SU-DHL-6 (cell line): ENCODE measurements around the gene TRIM32.

Experiments used
- H2AFZ ChIP-seq: fragments of 200-600 bp; sonication (generic); 2 replicates; pipeline ENCODE4 v1.6.1; 2014; ENCODE audit warnings: low read depth, mild to moderate bottlenecking, moderate library complexity, mixed read lengths, antibody characterized with exemption, low read length; ENCODE audit not compliant: severe bottlenecking
- H3F3A ChIP-seq: fragments of 200-600 bp; shearing (Covaris generic); 2 replicates; pipeline ENCODE4 v1.6.0; 2016; ENCODE audit warnings: antibody characterized with exemption, mild to moderate bottlenecking; ENCODE audit not compliant: insufficient read depth
- H3K27ac ChIP-seq: fragments of 200-600 bp; sonication (generic); 2 replicates; pipeline ENCODE4 v1.5.1; 2016; ENCODE audit warnings: low read depth, mild to moderate bottlenecking, low read length, moderate library complexity, mixed read lengths
- H3K27me3 ChIP-seq: fragments of 200-600 bp; sonication (generic), shearing (Covaris generic); 2 replicates; pipeline ENCODE4 v1.6.0; 2014; ENCODE audit warnings: mild to moderate bottlenecking, low read length
- H3K36me3 ChIP-seq: fragments of 200-600 bp; sonication (generic); 2 replicates; pipeline ENCODE4 v1.6.1; 2014; ENCODE audit warnings: mild to moderate bottlenecking, low read length, mixed read lengths
- H3K4me2 ChIP-seq: fragments of 300-600, 200-600 bp; shearing (Covaris generic), sonication (generic); 2 replicates; pipeline ENCODE4 v1.6.0; 2014; ENCODE audit warnings: low read length, low read depth, mild to moderate bottlenecking; ENCODE audit not compliant: poor library complexity, severe bottlenecking
- H3K4me3 ChIP-seq: fragments of 200-600 bp; sonication (generic); 2 replicates; pipeline ENCODE4 v1.5.1; 2014; ENCODE audit warnings: antibody characterized with exemption, low read length, mild to moderate bottlenecking, mixed read lengths; ENCODE audit not compliant: insufficient read depth, poor library complexity, severe bottlenecking
- H3K79me2 ChIP-seq: fragments of 200-600 bp; sonication (generic); 2 replicates; pipeline ENCODE4 v1.6.1; 2014; ENCODE audit warnings: mild to moderate bottlenecking, low read length, moderate library complexity; ENCODE audit not compliant: insufficient read depth
- H3K9ac ChIP-seq: fragments of 200-600 bp; sonication (generic); 2 replicates; pipeline ENCODE4 v1.7.0; 2014; ENCODE audit warnings: mild to moderate bottlenecking, low read length
- H3K9me2 ChIP-seq: fragments of 200-600 bp; sonication (generic); replicated peaks from 2 replicates; pipeline ENCODE4 v1.6.1; 2014; ENCODE audit warnings: low read length; ENCODE audit not compliant: insufficient read depth
- H3K9me3 ChIP-seq: fragments of 200-600 bp; sonication (generic); 2 replicates; pipeline ENCODE4 v1.6.1; 2014; ENCODE audit warnings: low read length, mixed read lengths; ENCODE audit not compliant: insufficient read depth
- H4K20me1 ChIP-seq: fragments of 200-600 bp; sonication (generic); 2 replicates; pipeline ENCODE4 v1.6.1; 2014; ENCODE audit warnings: low read depth, mild to moderate bottlenecking, antibody characterized with exemption, low read length, moderate library complexity, mixed read lengths
- CTCF ChIP-seq: fragments of 200-600 bp; sonication (generic); IDR thresholded peaks from one replicate; pipeline ENCODE4 v1.5.1; 2017; ENCODE audit warnings: antibody characterized with exemption, mild to moderate bottlenecking, low read length, moderate library complexity; ENCODE audit not compliant: insufficient read depth, poor library complexity, severe bottlenecking
- EZH2phosphoT487 ChIP-seq: fragments of 200-600 bp; sonication (generic), shearing (Covaris generic); conservative IDR thresholded peaks from 2 replicates; pipeline ENCODE4 v1.6.1; 2018; ENCODE audit warnings: mild to moderate bottlenecking, antibody characterized with exemption, low read length, moderate library complexity, mixed read lengths

The TRIM32 gene

GRCh38 chr9:116726602-116727001 lies 39.5 kb downstream of the TRIM32 start:
- Histone ChIP-seq H3K36me3 (no peaks in the 10 kb centered on the region), H3K79me2 (no peaks in the 10 kb centered on the region), H3K9ac (no peak overlapping the region), H2AFZ (no peak overlapping the region), H3K9me3 (no peaks in the 10 kb centered on the region), H3K9me2 (no peaks in the 10 kb centered on the region), H3K4me3 (no peak overlapping the region), H3K27ac (no peak overlapping the region), H3K27me3 (no peaks in the 10 kb centered on the region), H4K20me1 (no peaks in the 10 kb centered on the region), H3K4me2 (no peak overlapping the region), H3F3A (no peaks in the 10 kb centered on the region)
- TF ChIP-seq EZH2phosphoT487 (no peak), CTCF (no peak)

GRCh38 chr9:116733010-116733641 lies 46.0 kb downstream of the TRIM32 start:
- no peak for TF ChIP-seq CTCF
- TF ChIP-seq EZH2phosphoT487 = no peak
- no peaks in the 10 kb centered on the region for H3K9me3 ChIP-seq
- no peaks in the 10 kb centered on the region for H4K20me1 ChIP-seq
- no peaks in the 10 kb centered on the region for H3F3A ChIP-seq
- H2AFZ ChIP-seq = no peak overlapping the region
- no peak overlapping the region for H3K4me3 ChIP-seq
- H3K9ac ChIP-seq = no peak overlapping the region
- H3K27me3 ChIP-seq = no peaks in the 10 kb centered on the region
- H3K79me2 ChIP-seq = no peaks in the 10 kb centered on the region
- no peak overlapping the region for H3K27ac ChIP-seq
- H3K36me3 ChIP-seq = no peaks in the 10 kb centered on the region
- H3K4me2 ChIP-seq = no peak overlapping the region
- H3K9me2 ChIP-seq = no peaks in the 10 kb centered on the region

GRCh38 chr9:116736399-116737151 lies 49.5 kb downstream of the TRIM32 start:
- Histone ChIP-seq H3K27me3 (no peaks in the 10 kb centered on the region), H3K9me3 (no peaks in the 10 kb centered on the region), H3K27ac (no peak overlapping the region), H3K79me2 (no peaks in the 10 kb centered on the region), H3K4me2 (no peak overlapping the region), H2AFZ (peak overlapping the region; percentile 12), H3K9ac (no peak overlapping the region), H3K9me2 (no peaks in the 10 kb centered on the region), H3K36me3 (no peaks in the 10 kb centered on the region), H3K4me3 (no peak overlapping the region), H3F3A (no peaks in the 10 kb centered on the region), H4K20me1 (no peaks in the 10 kb centered on the region)
- TF ChIP-seq EZH2phosphoT487 = no peak
- no peak for TF ChIP-seq CTCF
